HUDEP-2 (cell line): Measurements from ENCODE around the gene CDAN1.
A peak's percentile ranks its signal among the peaks of the same experiment; 100 is the strongest.
"Not testable (repeated sequence)": the region's sequence is repeated elsewhere in the genome, so short reads cannot be mapped to it uniquely, and the experiment has no call there.

Source experiments
- DNase-seq, 76 experiments: peaks; one replicate each; lab custom pipeline; 2025; ENCODE audit not compliant: unreplicated experiment in 76 of 76; lab: John Stamatoyannopoulos, UW

CDAN1 gene, protein sequence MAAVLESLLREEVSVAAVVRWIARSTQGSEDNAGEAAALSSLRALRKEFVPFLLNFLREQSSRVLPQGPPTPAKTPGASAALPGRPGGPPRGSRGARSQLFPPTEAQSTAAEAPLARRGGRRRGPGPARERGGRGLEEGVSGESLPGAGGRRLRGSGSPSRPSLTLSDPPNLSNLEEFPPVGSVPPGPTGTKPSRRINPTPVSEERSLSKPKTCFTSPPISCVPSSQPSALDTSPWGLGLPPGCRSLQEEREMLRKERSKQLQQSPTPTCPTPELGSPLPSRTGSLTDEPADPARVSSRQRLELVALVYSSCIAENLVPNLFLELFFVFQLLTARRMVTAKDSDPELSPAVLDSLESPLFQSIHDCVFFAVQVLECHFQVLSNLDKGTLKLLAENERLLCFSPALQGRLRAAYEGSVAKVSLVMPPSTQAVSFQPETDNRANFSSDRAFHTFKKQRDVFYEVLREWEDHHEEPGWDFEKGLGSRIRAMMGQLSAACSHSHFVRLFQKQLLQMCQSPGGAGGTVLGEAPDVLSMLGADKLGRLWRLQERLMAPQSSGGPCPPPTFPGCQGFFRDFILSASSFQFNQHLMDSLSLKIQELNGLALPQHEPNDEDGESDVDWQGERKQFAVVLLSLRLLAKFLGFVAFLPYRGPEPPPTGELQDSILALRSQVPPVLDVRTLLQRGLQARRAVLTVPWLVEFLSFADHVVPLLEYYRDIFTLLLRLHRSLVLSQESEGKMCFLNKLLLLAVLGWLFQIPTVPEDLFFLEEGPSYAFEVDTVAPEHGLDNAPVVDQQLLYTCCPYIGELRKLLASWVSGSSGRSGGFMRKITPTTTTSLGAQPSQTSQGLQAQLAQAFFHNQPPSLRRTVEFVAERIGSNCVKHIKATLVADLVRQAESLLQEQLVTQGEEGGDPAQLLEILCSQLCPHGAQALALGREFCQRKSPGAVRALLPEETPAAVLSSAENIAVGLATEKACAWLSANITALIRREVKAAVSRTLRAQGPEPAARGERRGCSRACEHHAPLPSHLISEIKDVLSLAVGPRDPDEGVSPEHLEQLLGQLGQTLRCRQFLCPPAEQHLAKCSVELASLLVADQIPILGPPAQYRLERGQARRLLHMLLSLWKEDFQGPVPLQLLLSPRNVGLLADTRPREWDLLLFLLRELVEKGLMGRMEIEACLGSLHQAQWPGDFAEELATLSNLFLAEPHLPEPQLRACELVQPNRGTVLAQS

DNA sequence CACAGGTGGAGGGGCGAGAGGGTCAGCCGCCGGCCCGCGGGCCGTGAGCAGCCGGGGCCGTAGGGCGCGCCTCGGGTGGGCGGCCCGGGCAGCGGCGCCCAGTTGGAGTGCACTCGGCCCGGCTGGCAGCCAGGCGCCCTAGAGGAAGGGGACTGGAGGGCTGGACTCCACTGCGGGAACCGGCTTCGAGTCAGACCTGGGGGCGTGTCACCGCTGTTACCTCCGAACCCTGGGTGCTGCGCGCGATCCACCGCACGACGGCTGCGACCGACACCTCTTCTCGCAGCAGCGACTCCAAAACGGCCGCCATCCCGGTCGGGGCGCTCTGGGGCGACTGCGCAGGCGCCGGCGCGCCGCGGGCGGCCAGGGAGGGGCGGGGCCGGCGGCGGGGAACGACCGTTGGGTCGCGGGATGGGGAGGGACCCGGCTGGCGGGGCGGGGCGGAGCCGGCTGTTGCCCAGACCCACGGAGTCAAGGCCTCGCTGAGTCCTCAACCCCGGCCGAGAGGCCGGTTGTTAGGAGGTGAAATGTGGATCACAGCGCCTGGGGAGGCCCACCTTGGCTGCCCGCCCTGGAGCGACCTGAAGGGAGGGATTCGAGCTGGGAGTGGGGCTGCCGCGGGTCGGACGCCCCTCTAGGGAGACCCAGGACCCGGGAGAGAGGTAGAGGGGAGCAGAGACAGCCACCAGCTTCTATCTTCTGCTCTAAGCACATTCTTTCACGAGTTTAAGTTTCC, at the start of gene CDAN1:
CDAN1 (minus strand) TSS at position 336 of the 736 bp plus-strand sequence; CDS start at position 310, 26 bp downstream.
- peak in 75 of 76 experiments; percentile 15 to 94 (median 83) for DNase-seq

- DNase-seq, result no peak
Measured at GRCh38 chr15:42785569-42785968, 48.6 kb upstream of the CDAN1 start.

DNA sequence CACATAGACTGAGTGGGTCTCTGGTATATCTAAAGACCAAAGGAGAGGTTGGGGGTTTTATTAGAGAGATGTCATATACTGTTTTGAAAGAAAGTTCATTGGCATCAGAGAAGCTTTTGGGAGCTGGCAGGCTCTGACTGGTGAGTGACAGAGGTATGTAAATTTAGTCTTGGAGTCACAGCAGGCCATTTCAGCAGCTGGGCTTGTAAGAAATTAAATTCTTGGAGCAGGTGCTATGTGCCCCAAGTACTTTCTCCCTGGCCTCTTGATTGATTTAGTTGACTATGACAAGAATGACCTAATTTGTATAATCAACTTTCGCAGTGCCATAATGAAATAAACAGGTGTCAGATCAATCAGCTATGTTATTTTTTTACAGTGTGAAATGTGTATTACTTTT, 47.8 kb upstream of the CDAN1 start:
- no peak for DNase-seq

- no peak for DNase-seq
Measured at GRCh38 chr15:42782716-42783115, 45.8 kb upstream of the CDAN1 start.

DNA sequence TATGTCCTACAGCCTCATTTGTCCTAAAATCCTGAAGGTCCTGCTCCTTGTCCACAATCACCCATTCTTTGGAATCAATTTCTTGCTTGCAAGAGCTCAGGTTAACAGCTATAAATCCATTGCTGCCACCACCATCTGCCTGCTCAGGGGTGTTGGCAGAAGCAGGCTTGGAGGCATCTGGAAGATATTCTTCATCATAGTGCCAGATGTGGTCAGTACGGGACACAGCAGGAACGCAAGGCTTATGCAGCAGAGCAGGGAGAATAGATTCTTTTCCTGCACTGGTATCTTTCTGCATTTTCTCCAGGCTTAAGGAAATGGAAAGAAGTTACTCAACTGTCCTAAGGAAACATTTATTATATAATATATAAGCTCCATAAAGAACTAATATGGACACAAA, 38.5 kb upstream of the CDAN1 start:
- no peak for DNase-seq

DNA sequence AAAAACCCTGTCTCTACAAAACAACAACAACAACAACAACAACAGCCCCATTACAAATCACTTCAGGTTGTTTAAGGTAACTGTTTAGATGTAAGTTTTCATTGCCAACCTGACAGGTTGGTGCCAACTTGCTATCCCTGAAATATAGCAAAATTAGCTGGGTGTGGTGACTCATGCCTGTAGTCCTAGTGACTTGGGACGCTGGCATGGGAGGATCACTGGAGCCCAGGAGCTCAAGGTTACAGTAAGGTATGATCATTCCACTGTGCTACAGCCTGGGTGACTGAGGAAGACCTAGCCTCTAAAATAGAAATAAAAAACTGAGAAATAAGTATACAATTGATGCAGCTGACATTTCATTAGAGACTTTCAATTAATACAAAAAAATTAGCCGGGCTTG, 36.0 kb upstream of the CDAN1 start:
- DNase-seq, result no peak

DNA sequence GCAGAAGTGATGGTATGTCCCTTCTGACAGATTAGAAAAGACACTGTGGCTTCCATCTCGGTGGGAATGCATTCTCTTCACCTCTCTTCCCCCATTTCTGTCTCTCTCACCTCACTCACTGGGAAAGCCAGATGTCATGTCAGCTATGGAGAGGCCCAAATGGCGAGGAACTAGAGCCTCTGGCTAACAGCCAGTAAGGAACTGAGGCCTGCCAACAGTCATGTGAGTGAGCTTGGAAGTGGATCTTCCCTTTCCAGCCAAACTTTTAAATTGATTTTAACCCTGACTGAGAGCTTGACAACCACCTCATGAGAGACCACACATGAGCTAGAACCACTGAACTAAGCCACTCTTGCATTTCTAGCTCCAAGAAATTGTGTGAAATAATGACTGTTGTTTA, 35.2 kb upstream of the CDAN1 start:
- DNase-seq, result no peak

- not testable (repeated sequence) for DNase-seq
Measured at GRCh38 chr15:42766109-42766508, 29.2 kb upstream of the CDAN1 start.

GRCh38 chr15:42764154-42764731, 27.3 kb upstream of the CDAN1 start:
- DNase-seq, result not testable (repeated sequence)

GRCh38 chr15:42761813-42762212, 24.9 kb upstream of the CDAN1 start:
- not testable (repeated sequence) for DNase-seq

- DNase-seq, result no peak
Measured at GRCh38 chr15:42760759-42761158, 23.8 kb upstream of the CDAN1 start.

- no peak for DNase-seq
Measured at GRCh38 chr15:42759093-42759492, 22.2 kb upstream of the CDAN1 start.

GRCh38 chr15:42750306-42750705, 13.4 kb upstream of the CDAN1 start:
- DNase-seq, result no peak

- DNase-seq, result no peak
Measured at GRCh38 chr15:42749266-42749665, 12.3 kb upstream of the CDAN1 start.

DNA sequence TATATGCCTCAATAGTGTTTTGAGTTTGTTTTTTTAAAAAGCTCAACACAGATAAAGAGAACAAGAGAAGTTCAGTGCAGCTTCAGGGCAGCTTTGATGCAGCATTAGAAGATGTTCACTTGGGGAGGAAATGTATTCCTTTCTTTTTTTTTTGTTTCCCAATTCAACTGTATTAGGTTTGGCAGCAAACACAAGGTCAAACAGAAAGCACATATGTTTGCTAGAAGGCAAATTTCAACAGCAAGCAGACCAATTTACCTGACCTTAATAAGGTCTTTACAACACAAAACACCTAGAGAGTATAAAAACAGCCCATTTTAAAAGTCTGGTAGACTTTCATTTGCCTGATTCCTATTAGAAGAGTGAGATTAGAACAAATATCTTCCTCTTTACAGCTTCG, 7.3 kb upstream of the CDAN1 start:
- DNase-seq, result no peak

GRCh38 chr15:42742149-42742548, 5.2 kb upstream of the CDAN1 start:
- no peak for DNase-seq

DNA sequence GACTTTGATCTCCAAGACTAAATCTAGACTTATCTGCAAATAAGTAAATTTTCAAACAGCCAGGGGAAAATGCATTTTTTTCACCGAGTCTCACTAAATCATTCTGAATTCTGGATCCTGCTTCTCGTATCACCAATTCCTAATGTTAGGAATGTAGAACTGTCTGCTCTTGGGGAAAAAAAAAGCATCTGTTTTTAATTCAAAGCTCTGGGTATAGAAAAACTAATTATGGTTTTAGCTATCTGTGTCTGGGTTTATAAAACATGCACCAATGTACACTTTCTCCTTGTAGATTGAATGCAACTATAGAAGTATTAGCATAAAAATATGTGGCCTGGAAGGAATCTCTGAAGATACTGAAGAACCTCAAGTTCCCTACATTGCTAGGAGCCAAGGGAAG, 4.8 kb upstream of the CDAN1 start:
- no peak for DNase-seq

DNA sequence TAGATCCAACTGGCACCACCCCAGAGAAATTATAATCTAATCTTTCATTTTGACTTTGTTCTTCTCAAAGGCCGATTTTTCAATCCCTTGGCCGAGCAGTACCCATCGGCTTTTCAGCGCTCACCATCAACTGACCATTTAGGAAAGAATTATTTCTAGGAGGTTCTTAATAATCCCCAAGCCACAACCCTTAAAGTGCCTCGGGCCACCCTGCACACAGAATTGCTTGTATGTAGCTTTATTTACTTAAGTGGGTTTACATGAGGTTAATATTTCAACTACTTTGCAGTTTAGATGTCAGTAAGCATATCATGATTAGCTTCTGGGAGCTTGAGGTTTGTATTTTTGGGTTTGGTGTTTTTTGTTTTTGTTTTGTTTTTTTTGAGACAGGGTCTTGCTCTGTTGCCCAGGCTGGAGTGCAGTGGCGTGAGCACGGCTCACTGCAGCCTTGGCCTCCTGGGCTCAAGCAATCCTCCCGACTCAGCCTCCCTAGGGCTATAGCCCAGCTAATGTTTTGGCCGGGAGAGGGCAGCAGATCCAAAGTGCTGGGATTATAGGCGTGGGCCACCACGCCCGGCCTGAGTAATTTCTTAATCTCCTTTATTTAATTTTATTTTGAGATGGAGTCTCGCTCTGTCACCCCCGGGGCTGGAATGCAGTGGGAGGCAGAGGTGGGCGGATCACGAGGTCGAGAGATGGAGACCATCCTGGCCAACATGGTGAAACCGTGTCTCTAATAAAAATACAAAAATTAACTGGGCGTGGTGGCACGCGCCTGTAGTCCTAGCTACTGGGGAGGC, 801 bp upstream of the CDAN1 start:
- peak in 54 of 76 experiments; percentile 3 to 67 (median 38) for DNase-seq

DNA sequence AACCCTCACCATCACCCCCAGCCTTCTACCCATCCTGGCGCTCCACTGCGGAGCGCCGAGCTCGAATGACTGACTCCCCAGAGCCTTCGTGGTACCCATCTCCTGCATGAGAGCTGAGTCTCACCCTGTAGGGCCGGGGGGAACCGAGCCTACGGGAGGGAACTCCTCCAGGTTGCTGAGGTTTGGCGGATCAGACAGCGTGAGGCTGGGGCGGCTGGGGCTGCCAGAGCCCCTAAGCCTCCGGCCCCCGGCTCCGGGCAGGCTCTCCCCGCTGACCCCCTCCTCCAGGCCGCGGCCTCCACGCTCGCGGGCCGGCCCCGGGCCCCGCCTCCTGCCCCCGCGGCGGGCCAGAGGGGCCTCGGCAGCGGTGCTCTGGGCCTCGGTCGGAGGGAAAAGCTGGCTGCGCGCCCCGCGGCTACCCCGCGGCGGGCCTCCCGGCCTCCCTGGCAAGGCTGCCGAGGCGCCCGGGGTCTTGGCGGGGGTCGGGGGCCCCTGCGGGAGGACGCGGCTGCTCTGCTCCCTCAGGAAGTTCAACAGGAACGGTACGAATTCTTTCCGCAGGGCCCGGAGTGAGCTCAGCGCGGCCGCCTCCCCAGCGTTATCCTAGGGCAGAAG, 643 bp downstream of the CDAN1 start:
- peak in 4 of 76 experiments; percentile 4 to 10 (median 8) for DNase-seq
